IPS-NIHi11 (cell line): ENCODE data around the gene OR8D1.

ENCODE experiments used
- DNase-seq: peaks from one replicate; pipeline ENCODE4 v3.0.0; 2012; ENCODE audit warnings: mixed read lengths, low spot score

The OR8D1 gene

DNA sequence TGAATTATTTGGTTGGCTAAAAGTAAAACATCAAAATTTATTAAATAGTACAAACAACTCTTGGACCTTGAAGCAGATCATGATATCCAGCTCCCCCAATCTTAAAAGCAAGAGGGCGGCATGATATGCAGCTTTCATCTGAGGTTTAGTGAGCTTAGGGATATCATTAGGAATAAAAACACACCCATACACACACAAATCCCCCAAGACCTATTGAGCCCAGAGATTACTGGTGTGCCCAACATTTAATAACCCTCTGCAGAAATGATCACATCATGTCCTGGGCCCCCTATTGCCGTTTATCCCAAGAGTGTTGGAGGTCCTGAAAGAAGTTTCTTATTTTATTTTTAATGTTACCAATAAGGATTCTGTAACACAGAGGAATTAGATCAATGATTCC is at the start of gene OR8D1:
OR8D1 (minus strand) TSS at position 101 of the 400 bp plus-strand sequence. CDS start 3,183 bp downstream, outside the sequence.
- DNase-seq, result no peak

DNA sequence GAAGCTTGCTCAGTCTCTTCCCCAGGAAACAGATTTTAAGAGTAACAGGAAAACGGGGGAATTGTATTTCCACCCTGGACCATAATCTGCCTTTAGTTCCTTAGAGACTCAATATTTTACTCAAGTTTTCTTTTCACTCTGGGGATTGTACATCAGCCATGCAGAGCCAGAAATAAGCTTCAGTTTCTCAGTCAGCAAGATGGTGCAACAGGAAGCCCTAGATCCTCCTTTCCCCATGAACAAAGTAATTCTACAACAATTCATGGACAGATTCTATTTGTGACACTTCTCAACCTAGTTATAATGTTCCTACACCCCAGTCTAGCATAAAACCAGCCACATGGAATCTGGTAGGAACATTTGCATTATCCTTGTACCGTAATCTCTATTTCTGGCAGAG is 45.8 kb upstream of the OR8D1 start:
- no peak for DNase-seq

DNA sequence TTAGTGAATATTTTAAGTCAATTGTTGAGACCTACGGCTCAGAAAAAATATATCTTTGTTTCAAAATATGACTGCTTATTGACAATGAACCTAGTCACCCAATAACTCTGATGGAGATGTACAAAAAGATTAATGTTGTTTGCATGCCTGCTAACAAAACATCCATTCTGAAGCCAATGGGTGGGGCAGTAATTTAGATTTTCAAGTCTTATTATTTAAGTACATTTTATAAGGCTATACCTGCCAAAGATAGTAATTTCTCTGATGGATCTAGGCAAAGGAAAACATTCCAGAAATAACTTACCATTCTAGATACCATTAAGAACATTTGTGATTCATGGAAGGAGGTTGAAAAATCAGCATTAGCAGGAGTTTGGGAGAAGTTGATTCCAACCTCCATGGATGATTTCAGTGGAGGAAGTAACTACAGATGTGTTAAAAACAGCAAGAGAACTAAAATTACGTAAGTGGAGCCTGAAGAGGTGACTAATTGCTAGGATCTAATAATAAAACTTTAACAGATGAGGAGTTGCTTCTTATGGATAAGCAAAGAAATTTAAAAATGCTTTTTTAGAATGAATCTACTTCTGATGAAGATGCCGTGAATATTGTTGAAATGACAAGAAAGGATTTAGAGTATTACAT is 32.7 kb upstream of the OR8D1 start:
- DNase-seq, result no peak

DNA sequence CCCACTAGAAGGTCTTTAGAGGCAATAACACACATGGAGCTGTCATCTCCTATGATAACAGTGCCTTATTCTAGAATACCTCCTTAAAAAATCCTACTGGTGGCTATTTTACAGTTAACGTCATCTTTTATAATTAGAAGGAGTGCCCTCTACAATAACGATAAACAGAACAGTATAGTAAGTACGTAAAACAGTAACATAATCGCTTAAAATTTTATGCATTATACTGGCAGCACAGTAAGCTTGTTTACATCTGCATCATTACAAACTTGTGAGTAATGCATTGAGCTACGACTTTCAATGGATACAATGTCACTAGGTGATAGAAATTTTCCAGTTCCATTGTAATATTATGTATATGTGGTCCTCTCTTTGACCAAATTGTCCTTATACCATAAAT is 30.6 kb upstream of the OR8D1 start:
- no peak for DNase-seq

DNA sequence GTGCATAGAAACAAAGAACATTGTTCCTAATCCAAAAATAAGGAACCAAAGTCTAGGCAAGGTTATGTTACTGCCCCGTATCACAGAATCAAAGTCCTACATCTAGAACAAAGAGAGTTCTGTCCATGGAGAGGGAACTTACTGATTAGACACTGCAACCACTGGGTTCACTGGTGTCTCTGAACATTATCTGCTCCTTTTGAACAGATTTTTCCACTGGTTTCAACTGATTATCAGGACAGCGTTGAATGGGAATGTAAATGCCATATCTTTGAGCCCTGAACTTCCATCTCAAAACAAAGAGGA is 26.3 kb upstream of the OR8D1 start:
- DNase-seq, result no peak

DNA sequence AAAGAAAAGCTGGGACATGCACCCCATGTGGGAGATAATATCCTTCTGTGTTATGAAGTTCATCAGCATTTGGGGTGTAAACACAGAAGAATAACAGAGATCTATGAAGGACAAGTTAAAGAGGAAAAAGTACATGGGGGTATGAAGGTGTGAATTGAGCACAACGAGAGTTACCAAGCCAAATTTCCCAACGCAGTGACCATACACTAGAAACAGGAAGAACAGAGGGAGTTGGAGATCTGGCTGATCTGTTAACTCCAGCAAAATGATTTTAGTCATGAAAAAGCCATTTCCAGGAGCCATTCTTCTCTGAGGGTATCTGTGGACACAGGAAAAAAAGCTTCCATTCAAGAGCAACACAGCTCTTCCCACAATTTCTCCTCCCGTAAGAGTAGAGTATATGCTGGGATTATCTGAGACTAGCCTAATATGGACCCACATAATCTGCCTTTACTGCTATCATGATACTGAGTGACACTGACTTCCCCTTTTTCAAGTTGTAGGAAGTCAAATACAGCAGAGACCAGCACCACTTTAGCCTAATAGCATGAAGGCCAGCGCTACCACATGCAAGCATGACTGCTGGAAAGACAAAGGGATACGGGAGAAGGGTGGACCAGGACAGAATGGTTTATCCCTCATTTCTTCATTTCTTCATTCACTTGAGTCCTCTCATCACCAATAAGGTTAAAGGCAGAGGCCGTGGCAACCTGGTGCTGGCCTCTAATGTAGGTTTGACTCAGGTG is 25.8 kb upstream of the OR8D1 start:
- DNase-seq, result no peak

DNA sequence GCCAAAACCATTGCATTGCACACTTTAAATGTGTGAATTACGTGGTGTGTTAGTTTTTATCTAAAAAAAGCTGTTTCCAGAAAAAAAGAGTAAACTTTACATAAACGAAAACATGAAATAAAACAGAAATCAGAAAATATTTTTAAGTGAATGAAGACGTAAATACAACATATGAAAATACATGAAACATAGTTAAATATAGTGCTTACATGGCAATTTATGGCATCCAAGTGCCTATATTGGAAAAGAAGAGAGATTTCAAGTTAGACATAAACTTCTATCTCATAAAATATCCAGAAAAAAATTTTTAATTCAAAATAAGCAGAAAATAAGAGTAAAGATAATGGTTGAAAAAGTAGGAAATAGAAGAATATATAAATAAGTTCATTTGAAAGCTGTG is 18.1 kb upstream of the OR8D1 start:
- DNase-seq, result no peak

DNA sequence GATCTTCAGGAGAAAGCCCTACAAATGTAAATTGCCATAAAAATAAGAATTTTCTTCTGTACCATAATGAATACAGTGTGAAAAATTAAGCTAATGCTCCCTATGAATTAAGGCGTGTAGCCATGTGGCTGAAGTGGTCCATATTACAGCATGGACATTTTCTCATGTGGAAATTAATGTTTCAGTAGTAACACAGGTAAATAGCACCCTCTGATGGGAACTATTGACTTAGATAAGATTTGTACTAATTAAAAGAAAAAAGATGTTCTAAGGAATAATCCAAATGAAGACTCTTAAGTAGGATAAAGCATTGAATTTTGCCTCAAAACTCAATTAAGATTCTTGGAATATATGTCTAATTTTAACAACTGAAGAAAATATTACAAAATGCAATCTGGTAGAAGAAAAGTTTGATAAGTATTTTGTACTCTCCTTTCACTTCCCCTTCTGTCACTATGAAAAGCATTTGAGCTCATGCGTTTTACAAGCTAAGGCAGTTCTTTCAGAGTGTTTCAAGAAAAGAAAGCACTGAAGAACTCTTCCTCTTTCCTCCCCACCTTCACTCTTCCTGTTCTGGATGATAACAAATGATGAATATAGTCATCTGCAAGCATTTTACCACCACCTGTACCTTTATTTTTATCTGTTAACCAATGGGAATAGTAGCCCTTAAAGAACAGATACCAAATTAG is 16.2 kb upstream of the OR8D1 start:
- DNase-seq, result no peak

DNA sequence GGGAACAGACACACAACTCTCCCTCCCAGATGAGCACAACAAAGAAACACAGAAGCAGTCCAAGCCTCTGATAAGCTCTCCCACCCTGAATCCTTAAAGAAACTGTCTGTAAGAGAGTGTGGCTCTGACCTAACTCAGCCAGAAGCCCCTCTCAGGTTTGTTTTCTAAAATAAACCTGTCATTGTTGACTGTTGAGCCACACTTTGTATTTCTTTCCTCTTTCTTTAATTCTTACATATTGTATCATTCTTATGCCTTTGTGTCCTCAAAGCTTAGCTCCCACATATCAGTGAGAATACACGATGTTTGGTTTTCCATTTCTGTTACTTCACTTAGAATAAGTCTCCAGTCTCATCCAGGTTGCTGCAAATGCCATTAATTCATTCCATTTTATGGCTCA is 14.0 kb upstream of the OR8D1 start:
- DNase-seq, result no peak

DNA sequence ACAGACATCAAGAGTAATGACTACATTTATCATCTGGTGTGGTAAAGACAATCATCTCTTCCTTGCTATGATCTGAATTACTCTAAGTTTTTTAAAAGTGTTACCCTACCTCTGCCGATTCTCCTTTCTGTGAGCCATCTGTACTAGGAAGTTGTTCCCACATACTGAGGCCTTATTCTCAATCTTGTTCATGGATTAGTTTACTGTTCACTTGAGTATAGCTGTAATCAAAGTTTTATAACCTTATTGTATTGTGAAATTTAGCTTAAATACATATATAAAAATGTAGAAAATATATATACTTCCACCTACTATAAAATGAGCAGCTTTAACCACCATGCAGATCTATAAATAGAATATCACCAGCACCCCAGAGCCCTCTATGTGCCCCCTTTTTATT is 8.6 kb upstream of the OR8D1 start:
- no peak for DNase-seq

DNA sequence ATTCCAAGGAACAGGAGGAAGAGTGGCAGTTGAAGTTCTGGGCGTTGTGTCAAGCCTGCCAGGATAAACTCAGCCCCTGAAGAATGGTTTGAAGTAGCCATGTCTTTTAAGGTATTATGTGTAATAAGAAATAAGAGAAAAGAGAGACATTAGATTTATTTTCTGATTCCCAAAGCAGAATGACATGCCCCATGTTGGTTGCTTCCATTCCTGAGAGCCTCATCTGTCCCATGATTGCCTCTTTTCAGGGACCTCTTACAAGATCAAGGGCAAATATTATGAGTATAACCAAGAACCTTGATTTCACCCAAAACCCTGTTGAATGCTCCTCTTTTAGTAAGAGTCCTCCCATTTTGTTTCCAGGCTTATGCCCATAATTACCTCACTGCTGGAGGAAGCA is 6.3 kb upstream of the OR8D1 start, which contains the start of gene OR8D2:
OR8D2 (minus strand) TSS at position 101 of the 400 bp plus-strand sequence; CDS start at position 101, 0 bp downstream.
- DNase-seq, result no peak

DNA sequence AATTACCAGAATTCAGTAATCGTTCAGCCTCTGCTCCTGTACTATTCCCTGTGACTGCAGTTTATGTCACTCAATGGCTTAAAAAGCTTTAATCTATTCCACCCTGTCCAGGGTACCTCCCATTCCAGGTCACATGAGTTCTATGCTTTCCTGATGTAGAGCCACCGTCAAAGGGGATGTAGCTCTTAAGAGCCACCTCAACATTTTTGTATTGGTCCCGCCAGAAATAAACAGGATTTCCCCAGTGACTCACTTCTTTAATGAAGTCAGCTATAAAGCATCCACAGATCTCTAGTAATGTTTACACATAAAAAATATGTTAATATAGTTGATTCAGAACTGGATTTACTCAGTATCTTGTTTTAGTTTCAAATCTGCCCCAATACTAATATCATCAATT is 1.3 kb upstream of the OR8D1 start:
- DNase-seq, result no peak

DNA sequence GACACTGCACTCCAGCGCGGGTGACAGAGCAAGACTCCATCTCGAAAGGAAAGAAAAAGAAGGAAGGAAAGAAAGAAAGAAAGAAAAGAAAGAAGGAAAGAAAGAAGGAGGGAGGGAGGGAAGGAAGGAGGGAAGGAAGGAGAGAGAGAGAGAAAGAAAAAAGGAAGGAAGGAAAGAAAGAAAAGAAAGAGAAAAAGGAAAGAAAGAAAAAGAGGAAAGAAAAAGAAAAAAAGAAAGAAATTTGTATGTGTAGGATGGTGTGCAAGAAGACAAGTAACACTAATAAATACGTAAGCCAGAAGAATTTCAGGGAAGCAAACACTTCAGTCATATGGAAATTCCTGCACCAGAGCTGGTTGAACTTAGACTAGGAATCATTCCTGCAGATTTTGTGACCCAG is 618 bp downstream of the OR8D1 start:
- DNase-seq, result no peak

DNA sequence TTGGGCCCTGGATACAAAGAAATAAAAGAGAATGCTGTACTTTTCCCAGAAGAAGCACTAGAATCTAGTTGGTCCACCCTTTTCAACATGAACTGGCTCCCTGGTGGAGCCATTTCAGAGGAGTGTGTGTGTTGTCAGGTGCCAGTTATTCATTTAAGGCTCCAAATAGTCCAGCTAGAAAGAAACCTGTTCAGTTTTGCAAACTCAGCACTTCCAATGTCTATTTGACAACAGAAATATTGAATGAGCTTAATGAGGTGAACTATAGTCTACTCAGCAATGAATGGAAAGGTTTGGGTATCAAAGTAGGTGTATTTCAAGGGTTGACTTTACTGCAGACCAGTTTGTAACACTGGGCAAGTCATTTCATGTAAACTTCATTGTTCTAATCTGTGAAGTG is 2.1 kb downstream of the OR8D1 start:
- DNase-seq, result no peak

DNA sequence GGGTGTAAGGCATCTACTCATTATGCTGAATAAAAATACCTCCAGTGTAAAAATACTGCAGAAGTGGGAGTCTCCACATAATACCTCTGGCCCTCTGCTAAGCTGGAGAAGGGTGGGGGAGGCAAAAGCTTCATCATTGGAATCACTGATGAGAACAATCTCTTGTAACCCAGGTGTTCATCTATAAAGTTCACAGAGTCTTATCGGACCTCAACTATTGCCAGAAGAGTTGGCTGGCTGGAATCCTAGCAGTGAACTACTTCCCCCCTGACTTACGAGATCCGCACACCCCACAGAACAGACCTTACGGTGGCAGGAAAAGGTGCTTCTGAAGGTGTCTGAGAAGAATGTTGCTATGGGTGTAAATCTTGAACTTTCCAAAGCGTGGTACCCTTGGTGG is 2.5 kb downstream of the OR8D1 start:
- no peak for DNase-seq

DNA sequence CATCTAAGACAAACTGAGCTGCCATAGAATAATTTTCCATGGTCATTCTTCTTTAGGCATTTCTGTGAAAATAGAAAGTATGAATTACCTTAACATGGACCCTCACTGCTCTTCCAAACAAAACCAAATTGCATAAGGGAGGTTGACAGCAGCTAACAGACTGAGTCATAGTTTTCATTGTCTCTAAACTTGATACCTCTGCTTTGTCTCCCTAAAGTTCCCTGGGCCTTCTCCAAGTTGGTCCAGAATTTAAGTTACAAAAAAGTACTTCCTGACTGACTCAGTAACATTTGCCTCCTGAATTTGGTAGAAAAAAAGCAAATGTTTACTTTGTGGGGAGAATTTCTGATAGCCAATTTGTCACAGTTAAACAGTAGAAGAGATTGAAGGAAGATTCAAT is 3.0 kb downstream of the OR8D1 start:
- DNase-seq, result no peak

DNA sequence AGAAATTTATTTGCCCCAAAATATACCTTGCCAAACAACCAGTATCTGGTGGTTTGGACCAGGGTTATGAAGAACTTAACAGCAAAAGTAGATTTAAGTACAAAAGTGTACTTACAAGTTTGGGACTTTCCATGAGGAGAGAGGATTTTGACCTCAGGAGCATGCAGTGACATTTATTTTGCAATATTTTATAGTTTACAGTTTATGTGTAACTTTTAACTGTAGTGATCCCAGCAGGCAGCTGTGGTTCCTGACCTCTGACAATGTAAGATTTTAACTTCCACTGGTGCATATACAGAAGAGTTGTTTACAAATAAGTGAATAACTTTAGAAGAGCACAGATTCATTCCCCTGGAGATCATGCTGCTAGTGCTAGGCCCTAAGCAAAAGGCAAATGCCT is 6.7 kb downstream of the OR8D1 start:
- no peak for DNase-seq

DNA sequence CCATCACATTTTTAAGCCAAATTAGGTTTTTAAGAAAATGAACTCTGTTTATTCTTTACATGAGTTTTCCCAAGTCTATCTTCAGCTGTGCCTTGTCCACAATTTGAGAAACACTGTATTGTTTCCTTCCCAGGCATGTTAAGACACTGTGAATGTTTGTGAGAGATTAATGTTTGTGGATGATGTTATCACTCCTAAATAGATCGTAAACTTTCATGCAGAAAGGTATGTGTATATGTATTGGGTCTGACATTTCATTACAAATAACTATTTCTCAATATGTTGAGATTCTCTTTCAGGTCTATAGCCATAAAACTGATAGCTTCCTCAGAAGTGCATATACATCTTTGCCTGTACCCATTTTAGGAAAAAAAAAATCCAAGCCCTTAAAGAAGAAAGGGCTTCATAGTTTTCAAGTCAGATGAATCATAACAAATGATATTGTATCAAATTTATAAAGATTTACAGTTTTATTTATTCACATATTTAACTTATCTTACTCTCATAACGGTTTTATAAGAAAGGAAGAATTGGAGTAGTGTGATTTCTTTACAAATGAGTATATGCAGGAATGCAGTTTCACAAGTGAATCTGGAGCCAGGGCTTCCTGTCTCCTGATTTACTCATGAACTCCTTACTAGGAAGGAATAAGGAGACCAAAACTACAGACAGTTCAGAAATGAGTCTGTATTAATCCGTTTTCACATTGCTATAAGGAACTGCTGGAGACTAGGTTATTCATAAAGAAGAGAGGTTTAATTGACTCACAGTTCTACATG is 11.2 kb downstream of the OR8D1 start:
- no peak for DNase-seq

DNA sequence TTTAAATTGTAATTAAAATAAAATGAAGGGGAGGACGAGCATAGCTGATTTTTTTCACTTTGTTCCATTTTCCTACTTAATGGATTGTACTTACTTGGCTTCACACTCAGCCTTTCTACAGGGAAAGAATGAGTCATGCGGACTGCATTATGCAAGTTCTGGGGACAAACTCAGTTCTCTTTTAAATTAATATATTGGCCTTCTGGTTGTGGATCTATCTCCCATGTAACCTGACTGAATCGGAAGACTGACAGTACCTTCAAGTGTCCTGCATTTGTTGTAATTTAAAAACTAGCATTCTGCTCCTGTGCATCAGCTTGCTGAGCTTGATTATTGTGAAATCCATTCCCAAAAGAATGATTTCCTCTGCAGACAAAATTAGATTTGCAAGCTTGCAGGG is 12.2 kb downstream of the OR8D1 start:
- no peak for DNase-seq

DNA sequence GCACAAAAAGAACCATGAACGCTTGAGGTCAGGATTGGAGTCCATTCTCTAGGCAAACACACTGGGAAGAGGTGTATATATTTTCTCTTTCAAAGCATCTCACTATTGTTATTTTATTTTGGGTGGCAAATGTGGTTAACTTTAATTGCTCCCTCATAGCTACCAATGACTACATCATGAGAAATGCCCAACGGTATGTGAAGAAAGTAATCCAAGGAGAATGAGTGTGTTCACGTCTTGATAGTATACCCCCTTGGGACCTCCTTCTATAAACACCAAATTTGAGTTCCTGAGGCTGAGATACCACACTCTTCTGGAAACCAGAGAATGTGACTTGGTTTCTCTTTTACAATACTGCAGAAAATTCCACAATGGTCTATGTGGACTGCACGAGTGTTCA is 15.8 kb downstream of the OR8D1 start:
- no peak for DNase-seq

DNA sequence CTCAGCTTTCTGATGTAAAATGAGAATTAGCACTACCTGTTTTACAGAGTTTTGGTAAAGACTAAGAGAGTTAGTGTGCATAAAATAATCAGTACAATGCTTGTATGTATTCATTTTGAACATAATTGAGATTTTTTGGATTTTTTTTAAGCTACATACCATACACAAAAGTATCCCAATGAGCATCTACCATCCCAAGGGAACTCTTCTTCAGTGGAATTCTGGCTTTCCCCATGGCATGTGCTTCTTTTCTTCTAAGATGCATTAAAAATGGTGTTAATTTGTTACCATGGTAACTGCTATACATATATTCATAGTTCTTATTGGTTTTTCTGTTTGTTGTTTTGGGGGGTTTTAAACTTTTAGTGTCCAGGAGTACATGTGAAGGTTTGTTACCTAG is 17.7 kb downstream of the OR8D1 start:
- no peak for DNase-seq

DNA sequence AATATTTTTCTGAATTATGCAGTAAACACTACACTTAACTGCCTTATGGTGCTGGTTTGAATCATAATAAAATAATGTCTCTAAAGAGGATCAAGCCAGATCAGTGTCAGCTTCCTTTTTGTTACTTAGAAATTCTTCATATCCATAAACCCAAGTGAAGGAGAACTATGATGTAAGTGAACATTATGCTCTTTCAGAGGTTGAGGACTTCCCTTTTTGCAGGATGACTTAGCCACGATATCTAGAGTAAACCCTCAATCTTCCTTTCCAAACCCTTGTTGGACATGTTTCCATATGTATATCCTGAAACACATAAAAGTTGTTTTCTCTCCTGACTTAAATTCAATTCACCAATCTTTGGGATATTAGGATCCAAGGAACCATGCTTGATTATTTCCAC is 19.1 kb downstream of the OR8D1 start:
- no peak for DNase-seq
